ENCODE data around the gene RARG.

Gene RARG

GRCh38 chr12:53253298-53253697, 21.3 kb upstream of the RARG start:
- no peak for ATAC-seq
- TF ChIP-seq BACH2 (CRISPR knock-in tag; IDR thresholded peaks at IDR 0.05; ENCODE audit: borderline replicate concordance) (no peak), POU6F1 (CRISPR knock-in tag; IDR thresholded peaks at IDR 0.05; ENCODE audit: borderline replicate concordance, low read depth) (no peak), TSHZ2 (CRISPR knock-in tag; IDR thresholded peaks at IDR 0.05) (no peak), ZNF565 (CRISPR knock-in tag; conservative IDR thresholded peaks at IDR 0.05; ENCODE audit: low read depth) (no peak), ISL1 (CRISPR knock-in tag; IDR thresholded peaks at IDR 0.05) (no peak), ZC3H10 (CRISPR knock-in tag; IDR thresholded peaks at IDR 0.05) (no peak), SNAI2 (CRISPR knock-in tag; IDR thresholded peaks at IDR 0.05) (no peak), ARNTL (CRISPR knock-in tag; IDR thresholded peaks at IDR 0.05; ENCODE audit: borderline replicate concordance, low read depth) (no peak), CREB5 (CRISPR knock-in tag; IDR thresholded peaks at IDR 0.05; ENCODE audit: low read depth) (no peak), GLIS3 (CRISPR knock-in tag; IDR thresholded peaks at IDR 0.05) (no peak), CSDC2 (CRISPR knock-in tag; IDR thresholded peaks at IDR 0.05) (no peak), RARB (CRISPR knock-in tag; IDR thresholded peaks at IDR 0.05) (no peak)

DNA sequence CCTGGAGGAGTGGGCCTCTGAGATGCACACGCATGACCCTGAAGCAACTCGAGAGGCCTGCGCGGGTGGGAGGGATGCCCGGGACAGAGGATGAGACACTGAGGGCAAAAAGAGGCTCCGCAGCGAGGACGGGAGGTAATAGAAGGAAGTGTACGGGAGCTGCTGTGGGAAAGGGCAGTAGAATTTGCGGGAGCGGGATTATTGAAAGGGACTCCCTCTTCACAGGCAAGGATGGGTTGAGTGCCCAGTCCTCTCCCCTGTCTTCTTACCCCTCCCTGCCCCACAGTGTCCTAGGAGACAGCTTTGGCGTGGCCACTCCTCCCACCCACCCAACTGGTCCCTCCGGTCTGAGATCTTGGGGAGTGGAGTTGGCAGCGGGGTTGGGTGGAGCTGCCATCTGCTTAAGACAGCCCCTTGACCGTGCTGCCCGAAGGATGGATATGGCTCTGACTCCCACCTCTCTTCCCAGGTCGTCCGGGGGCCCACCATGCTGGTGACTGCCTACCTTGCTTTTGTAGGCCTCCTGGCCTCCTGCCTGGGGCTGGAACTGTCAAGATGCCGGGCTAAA, 20.4 kb upstream of the RARG start:
- peak; percentile 35; the same call in 2 of the 3 replicates for ATAC-seq
- TF ChIP-seq ISL1 (CRISPR knock-in tag; IDR thresholded peaks at IDR 0.05) (no peak), TCF4 (CRISPR knock-in tag; IDR thresholded peaks at IDR 0.05; ENCODE audit: borderline replicate concordance) (no peak), TOX (CRISPR knock-in tag; IDR thresholded peaks at IDR 0.05; ENCODE audit: borderline replicate concordance) (no peak), SNAI2 (CRISPR knock-in tag; IDR thresholded peaks at IDR 0.05) (no peak)

DNA sequence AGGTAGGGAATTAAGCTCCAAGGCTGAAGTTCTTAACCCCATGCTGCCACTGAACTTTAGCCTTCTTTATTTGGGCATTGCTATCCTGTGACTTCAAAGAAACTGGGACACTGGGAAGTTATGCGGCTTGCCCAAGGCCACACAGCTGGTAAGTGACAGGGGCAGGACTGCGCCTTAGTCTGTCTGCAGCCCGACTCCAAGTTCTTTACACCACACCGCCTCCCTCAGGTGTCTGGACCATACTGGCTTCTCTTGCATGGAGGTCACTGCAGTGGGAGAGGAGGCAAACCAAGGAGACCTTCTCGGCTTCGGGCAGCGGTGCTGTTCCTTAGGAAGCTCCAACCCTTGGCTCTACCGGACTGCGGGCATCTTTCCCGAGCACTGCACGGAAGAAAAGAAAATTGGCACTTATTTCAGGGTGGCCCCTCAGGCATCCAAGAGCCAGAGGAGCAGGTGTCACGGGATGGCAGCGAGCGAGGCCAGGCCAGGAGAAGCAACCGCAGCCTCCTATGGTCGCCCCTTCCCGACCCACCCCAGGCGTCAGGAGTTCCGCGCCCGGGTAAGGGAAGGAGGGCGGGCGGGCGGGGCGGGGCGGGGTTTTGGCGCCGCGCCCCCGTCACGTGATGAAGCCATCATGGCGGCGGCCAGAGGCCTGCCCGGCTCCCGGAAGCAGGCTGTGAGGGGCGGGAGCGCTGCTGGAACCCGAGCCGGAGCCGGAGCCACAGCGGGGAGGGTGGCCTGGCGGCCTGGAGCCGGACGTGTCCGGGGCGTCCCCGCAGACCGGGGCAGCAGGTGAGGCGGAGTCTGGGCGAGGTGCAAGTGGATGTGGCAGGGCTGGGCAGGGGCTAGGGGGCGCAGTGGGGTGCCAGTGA, 19.7 kb upstream of the RARG start:
- TF ChIP-seq ZNF8 (CRISPR knock-in tag; IDR thresholded peaks at IDR 0.05) (no peak), ZNF565 (CRISPR knock-in tag; conservative IDR thresholded peaks at IDR 0.05; ENCODE audit: low read depth) (no peak), GLIS3 (CRISPR knock-in tag; IDR thresholded peaks at IDR 0.05) (no peak), TOX (CRISPR knock-in tag; IDR thresholded peaks at IDR 0.05; ENCODE audit: borderline replicate concordance) (no peak), CREB5 (CRISPR knock-in tag; IDR thresholded peaks at IDR 0.05; ENCODE audit: low read depth) (no peak), PATZ1 (CRISPR knock-in tag; IDR thresholded peaks at IDR 0.05; ENCODE audit: borderline replicate concordance) (no peak), PPARA (CRISPR knock-in tag; IDR thresholded peaks at IDR 0.05; ENCODE audit: borderline replicate concordance) (no peak), TCF4 (CRISPR knock-in tag; IDR thresholded peaks at IDR 0.05; ENCODE audit: borderline replicate concordance) (no peak), ZC3H10 (CRISPR knock-in tag; IDR thresholded peaks at IDR 0.05) (no peak), ZNF70 (CRISPR knock-in tag; IDR thresholded peaks at IDR 0.05) (no peak), CSRNP3 (CRISPR knock-in tag; IDR thresholded peaks at IDR 0.05) (no peak), ESRRG (CRISPR knock-in tag; IDR thresholded peaks at IDR 0.05) (no peak), CSDC2 (CRISPR knock-in tag; IDR thresholded peaks at IDR 0.05) (no peak), ARNTL (CRISPR knock-in tag; IDR thresholded peaks at IDR 0.05; ENCODE audit: borderline replicate concordance, low read depth) (no peak), SNAI2 (CRISPR knock-in tag; IDR thresholded peaks at IDR 0.05) (no peak), RARB (CRISPR knock-in tag; IDR thresholded peaks at IDR 0.05) (no peak)
- peak; percentile 88 for ATAC-seq

All from SK-N-SH treated with all-trans-retinoic acid at 6 μM for 48 hours (cell line).